ENCODE data around the gene EPB42. TPM values are rescaled to one million over a fixed set of nuclear protein-coding genes. Genes with fewer than 3 reads are reported as not detected.

Gene EPB42
- polyA plus RNA-seq, 2 donors: not detected

Other genes starting within 250 kb of the EPB42 start
- gene UBR1, start 115.0 kb downstream of the EPB42 start, polyA plus RNA-seq: 1 to 10 TPM; 2.3 to 2.7 TPM
- 10 to 100 TPM in 1 of 2 donors, 1 to 10 TPM in 1; 7.6 to 12.8 TPM for gene TMEM62, start 87.4 kb downstream of the EPB42 start, polyA plus RNA-seq
- 10 to 100 TPM; 48.0 to 57.4 TPM for gene CCNDBP1, start 35.6 kb downstream of the EPB42 start, polyA plus RNA-seq
- 10 to 100 TPM in 1 of 2 donors, 1 to 10 TPM in 1; 9.5 to 12.9 TPM for gene TGM5, start 45.9 kb upstream of the EPB42 start, polyA plus RNA-seq
- 1 to 10 TPM in 1 of 2 donors, under 1 TPM in 1; 0.05 to 5.3 TPM for gene TGM7, start 81.2 kb upstream of the EPB42 start, polyA plus RNA-seq
- 1 to 10 TPM; 5.0 to 5.5 TPM for gene LCMT2, start 109.6 kb upstream of the EPB42 start, polyA plus RNA-seq
- gene ZSCAN29, start 150.0 kb upstream of the EPB42 start, polyA plus RNA-seq: 1 to 10 TPM; 5.3 to 6.3 TPM
- 1 to 10 TPM; 4.8 to 5.3 TPM for gene TUBGCP4, start 150.1 kb upstream of the EPB42 start, polyA plus RNA-seq